Chondrocyte (in vitro differentiated cells): ENCODE measurements around the gene ZNRF1. TPM values are rescaled to one million over a fixed set of nuclear protein-coding genes. Genes with fewer than 3 reads are reported as not detected.

Experiments used
- DNase-seq: peaks from one replicate; pipeline ENCODE4 v3.0.0; 2021; ENCODE audit warnings: mixed read lengths, low spot score
- H3K27ac Mint-ChIP-seq: one replicate; pipeline ENCODE4 v1.8.0; 2021; ENCODE audit warnings: mild to moderate bottlenecking, moderate library complexity, mixed read lengths; ENCODE audit not compliant: unreplicated experiment
- H3K27me3 Mint-ChIP-seq: 2 replicates; pipeline ENCODE4 v1.8.0; 2021; ENCODE audit warnings: low read depth, mixed read lengths
- H3K36me3 Mint-ChIP-seq: 2 replicates; pipeline ENCODE4 v1.8.0; 2021; ENCODE audit warnings: low read depth, mixed read lengths
- H3K4me1 Mint-ChIP-seq: 2 replicates; pipeline ENCODE4 v1.8.0; 2021; ENCODE audit warnings: low read depth, mild to moderate bottlenecking, mixed read lengths
- H3K4me3 Mint-ChIP-seq: one replicate; pipeline ENCODE4 v1.8.0; 2021; ENCODE audit warnings: mild to moderate bottlenecking, moderate library complexity, mixed read lengths; ENCODE audit not compliant: unreplicated experiment
- H3K9me3 Mint-ChIP-seq: 2 replicates; pipeline ENCODE4 v1.8.0; 2021; ENCODE audit warnings: low read depth, mixed read lengths
- long read RNA-seq: library from polyadenylated mRNA; stranded (forward); transcript quantifications from one replicate; pipeline ENCODE4 v2.0.0, GENCODE V29; 2021
- total RNA-seq: library from RNA; stranded (reverse); gene quantifications from 3 replicates; pipeline ENCODE4 v1.2.1, GENCODE V29; 2021
- TF ChIP-seq, protein P1 (sequence below): fragments of 200-600 bp; sonication (generic); IDR thresholded peaks from 2 replicates; pipeline ENCODE4 v1.5.0; 2021; ENCODE audit warnings: antibody characterized with exemption, mild to moderate bottlenecking, moderate library complexity

The ZNRF1 gene
- total RNA-seq, result 18.5 to 23.0 TPM (median 22.7 TPM) in 3 replicates
- long read RNA-seq, full-length matches to known transcripts, result 57 of 61 reads
- long read RNA-seq, partial matches to known transcripts, result 1 of 61 reads
- long read RNA-seq, other reads (novel, unspliced or antisense), result 3 of 61 reads

DNA sequence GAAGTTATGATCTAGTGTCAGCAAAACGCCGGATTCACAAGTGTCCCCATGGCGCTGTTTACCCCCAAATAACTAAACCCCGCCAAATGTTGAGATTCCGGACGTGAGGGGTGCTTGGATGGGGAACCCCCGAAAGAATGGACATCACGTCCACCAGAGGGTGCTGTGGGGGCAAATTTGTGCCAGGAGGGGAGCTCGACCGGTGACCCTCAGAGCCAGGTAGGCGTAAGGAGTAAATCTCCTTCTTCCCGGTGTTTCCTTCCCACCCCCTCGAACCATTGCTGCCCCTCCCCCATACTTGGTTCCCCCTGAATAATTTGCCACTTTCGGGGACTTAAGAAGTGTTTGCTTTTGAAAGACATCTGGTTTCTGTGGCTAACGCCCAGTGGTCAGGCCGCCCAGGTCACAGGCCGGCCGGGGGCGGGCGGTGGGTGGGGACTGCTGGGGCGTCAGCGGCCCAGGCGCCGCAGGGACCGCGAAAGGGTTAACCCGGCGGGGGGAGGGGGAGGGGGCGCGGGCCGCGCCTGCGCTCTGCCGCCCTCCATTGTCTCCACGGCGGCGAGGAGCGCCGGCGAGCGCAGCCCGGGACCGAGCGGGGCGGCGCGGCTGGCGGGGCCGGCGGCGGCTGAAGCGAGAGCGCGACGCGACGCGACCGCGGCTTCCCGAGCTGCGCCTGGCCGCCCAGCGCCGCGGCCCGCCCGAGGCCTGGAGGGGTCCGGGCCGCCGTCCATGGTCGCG lies at the start of gene ZNRF1:
Gene ZNRF1, plus strand, starts transcription at position 544 of the 738 bp plus-strand sequence. CDS start 648 bp downstream, outside the sequence.
- Mint-ChIP-seq H3K4me1 (peaks cover 24% of the 10 kb centered on the region), H3K4me3 (peak within 1 kb of the TSS; percentile 81), H3K36me3 (no peaks in the 10 kb centered on the region), H3K9me3 (no peaks in the 10 kb centered on the region), H3K27me3 (peaks cover 4% of the 10 kb centered on the region), H3K27ac (peak within 1 kb of the TSS; percentile 36)
- DNase-seq, result no peak
- TF ChIP-seq, protein P1, sequence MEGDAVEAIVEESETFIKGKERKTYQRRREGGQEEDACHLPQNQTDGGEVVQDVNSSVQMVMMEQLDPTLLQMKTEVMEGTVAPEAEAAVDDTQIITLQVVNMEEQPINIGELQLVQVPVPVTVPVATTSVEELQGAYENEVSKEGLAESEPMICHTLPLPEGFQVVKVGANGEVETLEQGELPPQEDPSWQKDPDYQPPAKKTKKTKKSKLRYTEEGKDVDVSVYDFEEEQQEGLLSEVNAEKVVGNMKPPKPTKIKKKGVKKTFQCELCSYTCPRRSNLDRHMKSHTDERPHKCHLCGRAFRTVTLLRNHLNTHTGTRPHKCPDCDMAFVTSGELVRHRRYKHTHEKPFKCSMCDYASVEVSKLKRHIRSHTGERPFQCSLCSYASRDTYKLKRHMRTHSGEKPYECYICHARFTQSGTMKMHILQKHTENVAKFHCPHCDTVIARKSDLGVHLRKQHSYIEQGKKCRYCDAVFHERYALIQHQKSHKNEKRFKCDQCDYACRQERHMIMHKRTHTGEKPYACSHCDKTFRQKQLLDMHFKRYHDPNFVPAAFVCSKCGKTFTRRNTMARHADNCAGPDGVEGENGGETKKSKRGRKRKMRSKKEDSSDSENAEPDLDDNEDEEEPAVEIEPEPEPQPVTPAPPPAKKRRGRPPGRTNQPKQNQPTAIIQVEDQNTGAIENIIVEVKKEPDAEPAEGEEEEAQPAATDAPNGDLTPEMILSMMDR, result peak; percentile 98

DNA sequence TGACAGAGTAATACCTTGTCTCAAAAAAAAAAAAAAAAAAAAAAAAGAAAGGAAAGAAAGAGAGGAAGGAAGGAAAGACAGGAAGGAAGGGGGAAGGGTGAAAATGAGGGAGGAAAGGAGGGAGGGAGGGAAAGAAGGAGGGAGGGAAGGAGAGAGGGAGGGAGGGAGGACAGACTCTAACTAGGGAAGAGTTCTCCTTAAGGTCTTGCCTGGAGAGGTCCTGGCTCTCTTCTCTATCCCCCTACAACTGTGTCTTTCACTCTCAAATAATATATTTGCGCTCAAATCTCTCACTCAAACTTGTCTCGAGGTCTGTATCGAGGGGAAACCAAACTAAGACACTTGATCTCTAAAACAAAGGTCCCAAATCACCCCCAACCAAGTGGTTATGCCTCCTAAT lies 49.5 kb upstream of the ZNRF1 start:
- TF ChIP-seq, protein P1, result no peak
- Mint-ChIP-seq H3K9me3 (no peaks in the 10 kb centered on the region), H3K4me3 (no peak overlapping the region), H3K36me3 (peaks cover 26% of the 10 kb centered on the region), H3K27me3 (no peaks in the 10 kb centered on the region), H3K27ac (no peak overlapping the region), H3K4me1 (no peaks in the 10 kb centered on the region)
- DNase-seq, result no peak

DNA sequence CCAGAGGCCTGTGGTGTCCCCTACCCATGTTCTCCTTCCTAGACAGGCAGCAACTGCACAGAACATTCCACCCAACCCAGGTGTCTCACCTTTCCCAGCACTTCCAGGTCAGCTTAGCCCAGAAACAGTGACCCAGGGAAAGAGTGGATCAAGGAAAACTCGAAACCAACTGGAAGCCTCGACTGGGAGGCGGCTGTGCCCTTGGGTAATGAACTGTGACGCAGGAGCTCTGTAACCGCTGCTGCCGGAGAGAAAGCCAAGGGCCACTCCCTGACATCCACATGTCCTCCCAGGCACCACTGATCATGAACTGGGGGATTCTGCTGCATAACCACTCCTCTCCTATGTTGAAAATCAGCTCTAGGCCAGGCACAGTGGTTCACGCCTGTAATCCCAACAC lies 48.3 kb upstream of the ZNRF1 start:
- TF ChIP-seq, protein P1, result no peak
- Mint-ChIP-seq H3K27me3 (no peaks in the 10 kb centered on the region), H3K9me3 (no peaks in the 10 kb centered on the region), H3K4me1 (no peaks in the 10 kb centered on the region), H3K36me3 (peaks cover 35% of the 10 kb centered on the region), H3K4me3 (no peak overlapping the region), H3K27ac (no peak overlapping the region)
- DNase-seq, result no peak

DNA sequence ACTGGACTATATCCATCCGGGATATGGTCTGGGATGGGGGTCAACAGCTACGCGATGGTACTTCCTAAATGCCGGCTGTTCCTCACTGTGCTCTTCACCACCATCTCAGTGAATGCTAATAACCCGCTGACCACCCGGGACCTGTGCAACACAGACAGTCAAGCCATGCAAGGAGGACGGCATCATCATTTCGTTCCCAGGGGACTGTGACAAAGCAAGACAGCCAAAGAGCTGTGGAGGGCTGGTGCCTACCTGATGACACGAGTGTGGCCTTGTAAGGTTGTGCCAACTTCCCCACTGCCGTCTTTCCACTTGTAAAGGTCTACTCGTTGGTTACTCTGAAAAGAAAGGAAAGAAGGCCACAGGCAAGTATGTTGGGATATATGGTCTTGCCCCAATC lies 47.6 kb upstream of the ZNRF1 start:
- TF ChIP-seq, protein P1, result no peak
- Mint-ChIP-seq H3K4me1 (no peaks in the 10 kb centered on the region), H3K27me3 (no peaks in the 10 kb centered on the region), H3K9me3 (no peaks in the 10 kb centered on the region), H3K4me3 (no peak overlapping the region), H3K36me3 (peaks cover 37% of the 10 kb centered on the region), H3K27ac (no peak overlapping the region)
- DNase-seq, result no peak

DNA sequence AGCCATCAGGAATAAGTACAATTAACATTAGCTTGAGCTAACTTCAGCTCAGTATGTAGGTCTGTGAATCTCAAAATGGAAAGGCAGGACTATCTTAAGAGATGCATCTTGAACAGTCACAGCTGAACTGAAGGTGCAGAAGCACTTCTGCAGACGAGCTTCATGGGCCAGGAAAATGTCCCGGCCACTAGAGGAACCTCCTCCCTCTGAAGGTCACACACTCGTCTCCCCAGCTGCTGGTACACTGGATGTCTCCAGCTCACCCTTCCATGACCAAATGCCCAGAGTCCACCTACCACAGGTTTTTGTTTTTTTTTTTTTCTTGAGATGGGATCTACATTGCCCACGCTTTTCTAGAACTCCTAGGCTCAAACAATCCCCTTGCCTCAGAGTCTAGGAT lies 47.1 kb upstream of the ZNRF1 start:
- H3K4me1 Mint-ChIP-seq, result no peaks in the 10 kb centered on the region

More for the DNA sequence above, 47.1 kb upstream of the ZNRF1 start:
- Mint-ChIP-seq H3K9me3 (no peaks in the 10 kb centered on the region), H3K27ac (no peak overlapping the region), H3K36me3 (peaks cover 36% of the 10 kb centered on the region), H3K4me3 (no peak overlapping the region), H3K27me3 (no peaks in the 10 kb centered on the region)
- TF ChIP-seq, protein P1, result no peak
- DNase-seq, result no peak
